ENCODE data around the gene ZMYND8.
"Not testable (repeated sequence)": the region's sequence is repeated elsewhere in the genome, so short reads cannot be mapped to it uniquely, and the experiment has no call there.

ZMYND8 gene

DNA sequence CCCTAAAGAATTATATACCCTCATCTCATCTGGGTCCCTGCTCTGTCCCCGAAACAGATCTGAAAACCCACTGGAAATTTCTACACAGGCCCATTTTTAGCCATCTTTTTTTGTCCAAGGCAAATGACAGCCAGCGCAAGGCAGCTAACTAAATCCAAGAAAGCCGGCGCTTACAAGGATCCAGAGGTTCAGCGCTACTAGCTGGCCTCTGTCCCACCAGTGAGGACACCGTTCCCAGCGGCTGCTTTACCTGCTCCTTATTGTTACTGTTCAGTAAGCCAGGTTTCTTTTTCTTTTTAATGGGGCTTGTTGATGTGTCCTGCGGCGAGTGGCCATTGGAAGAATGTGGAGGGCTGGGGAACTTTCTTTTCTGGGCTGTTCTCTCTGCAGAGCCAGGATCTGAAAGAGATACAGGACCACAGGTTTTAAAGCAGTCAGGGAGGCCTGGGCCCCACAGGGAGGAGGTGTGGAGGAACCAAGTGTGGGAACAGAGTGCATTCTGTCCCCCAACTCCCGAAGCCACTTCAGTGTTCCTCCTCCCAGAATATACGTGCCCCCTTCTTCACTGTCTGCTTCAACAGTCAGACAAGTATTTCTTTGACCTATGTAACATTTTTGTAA is 46.6 kb downstream of the ZMYND8 start:
- DNase-seq = no peak

DNA sequence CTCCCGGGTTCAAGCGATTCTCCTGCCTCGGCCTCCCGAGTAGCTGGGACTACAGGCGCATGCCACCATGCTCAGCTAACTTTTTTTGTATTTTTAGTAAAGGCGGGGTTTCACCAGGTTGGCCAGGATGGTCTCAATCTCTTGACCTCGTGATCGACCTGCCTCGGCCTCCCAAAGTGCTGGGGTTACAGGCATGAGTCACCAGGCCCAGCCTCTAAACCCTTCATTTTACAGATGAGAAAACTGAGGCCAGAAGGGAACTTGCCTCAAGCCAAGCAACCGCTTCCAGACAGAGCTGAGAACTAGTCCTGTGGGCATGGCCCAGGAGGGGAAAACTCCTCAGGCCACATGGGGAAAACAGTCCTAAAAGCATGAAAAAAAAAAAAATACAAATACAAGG is 47.1 kb downstream of the ZMYND8 start:
- no peak for DNase-seq

DNA sequence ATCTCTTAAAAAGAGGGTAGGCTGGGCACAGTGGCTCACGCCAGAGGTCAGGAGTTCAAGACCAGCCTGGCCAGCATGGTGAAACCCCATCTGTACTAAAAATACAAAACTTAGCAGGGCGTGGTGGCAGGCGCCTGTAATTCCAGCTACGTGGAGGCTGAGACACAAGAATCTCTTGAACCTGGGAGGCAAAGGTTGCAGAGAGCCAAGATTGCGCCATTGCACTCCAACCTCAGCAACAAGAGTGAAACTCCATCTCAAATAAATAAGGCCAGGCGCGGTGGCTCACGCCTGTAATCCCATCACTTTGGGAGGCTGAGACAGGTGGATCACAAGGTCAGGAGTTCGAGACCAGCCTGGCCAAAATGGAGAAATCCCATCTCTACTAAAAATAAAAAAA is 48.9 kb downstream of the ZMYND8 start:
- DNase-seq = not testable (repeated sequence)

DNA sequence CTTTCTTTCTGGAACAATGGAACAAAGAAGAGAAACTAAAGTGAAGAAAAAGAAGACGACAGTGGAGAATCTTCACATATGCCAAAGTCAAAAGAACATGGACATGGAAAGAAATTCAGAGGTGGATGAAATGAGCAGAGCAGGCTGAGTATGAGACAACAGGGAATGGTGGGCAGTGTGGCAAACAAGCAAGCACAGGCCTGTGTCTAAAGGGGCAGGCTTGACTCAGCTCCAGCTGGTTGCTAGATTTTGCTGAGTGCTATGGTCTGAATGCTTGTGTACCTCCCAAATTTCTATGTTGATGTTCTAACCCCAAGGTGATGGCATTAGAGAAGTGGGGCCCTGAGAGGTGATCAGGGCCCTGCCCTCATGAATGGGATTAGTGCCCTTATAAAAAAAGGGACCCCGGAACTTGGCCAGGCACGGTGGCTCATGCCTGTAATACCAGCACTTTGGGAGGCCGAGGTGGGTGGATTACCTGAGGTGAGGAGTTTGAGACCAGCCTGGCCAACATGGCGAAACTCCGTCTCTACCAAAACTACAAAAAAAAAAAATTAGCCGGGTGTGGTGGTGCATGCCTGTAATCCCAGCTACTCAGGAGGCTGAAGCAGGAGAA is 49.6 kb downstream of the ZMYND8 start:
- no peak for DNase-seq

DNA sequence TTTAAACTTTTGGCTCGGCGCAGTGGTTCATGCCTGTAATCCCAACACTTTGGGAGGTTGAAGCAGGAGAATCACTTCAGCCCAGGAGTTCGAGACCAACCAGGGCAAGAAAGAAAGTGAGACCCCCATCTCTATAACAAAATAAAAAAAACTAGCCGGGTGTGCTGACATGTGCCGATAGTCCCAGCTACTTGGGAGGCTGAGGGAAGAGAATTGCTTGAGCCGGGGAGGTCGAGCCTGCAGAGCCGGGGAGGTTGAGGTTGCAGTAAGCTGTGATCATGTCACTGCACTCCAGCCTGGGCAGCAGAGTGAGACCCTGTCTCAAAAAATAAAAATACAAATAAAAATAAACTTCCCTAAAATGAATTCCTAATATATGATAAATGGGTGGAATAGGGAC is 50.4 kb downstream of the ZMYND8 start:
- no peak for DNase-seq

DNA sequence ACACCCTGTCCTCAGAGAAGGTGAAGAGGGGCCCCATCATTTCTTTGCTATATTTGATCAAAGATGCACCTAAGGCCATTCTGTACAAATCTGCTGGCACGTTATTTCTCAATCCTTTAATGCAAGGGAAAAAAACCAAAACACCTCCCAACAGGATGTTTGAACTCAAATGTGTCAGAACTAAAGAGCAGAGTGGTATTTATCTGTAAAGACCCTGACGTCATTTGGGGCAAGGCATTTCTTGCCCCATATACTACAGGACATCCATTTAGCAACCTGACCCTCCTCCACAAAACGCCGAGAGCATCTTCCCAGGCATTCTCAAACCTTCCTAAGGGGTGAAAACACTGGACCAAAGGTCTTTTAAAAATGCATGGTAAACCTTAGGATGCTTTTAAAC is 50.8 kb downstream of the ZMYND8 start:
- DNase-seq = no peak

DNA sequence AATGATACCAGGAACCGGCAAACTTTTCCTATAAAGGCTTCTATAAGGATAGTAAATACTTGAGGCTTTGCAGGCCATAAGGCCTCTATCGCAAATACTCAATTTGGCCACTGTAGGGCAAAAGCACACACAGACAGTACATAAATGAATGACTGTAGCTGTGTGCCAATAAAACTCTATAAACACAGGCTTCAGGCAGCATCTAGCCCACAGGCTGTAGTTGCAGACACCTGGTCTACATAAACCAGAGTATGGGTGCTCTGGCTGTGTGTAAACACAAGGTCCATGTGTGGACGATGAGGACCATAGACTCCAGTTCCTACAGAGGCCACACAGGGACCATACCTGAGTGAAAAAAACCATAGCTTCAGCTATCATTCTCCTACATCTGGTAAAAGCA is 52.2 kb downstream of the ZMYND8 start:
- DNase-seq = no peak

DNA sequence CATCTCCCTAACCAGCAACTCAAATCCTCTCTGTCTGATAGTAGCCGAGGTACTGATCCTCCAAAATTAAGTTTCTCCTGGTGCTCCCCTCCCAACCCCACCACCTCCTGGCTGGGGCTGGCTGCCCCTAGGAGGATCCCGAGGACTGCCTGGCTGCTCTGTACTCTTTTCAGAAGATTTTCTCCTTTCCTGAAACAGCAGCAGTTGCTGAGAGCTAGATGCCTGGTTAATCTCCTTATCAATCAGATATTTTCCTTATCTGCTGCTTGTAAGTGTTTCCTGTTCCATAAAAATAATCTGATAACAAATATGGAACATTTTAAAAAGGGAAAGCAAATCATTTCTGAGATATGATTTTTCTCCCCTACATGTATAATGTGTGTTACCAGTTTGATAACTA is 52.8 kb downstream of the ZMYND8 start:
- DNase-seq = no peak

DNA sequence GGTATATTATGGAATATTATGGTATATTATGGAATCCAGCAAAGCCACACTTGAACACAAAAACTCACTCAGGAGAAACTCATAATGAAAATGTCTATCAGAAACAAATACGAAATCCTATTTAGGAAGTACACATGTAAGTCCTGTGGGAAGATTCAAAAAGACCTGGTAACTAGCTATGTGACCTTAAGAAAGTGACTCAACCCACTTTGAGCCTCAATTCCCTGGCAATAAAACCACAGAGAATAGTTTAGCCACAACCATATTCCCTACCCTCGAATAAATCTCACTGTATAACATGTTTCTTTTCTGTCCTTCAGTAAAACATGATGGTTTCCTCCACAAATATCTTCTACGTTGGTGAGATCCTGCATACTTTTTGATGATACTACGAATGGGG is 56.4 kb downstream of the ZMYND8 start:
- no peak for DNase-seq

DNA sequence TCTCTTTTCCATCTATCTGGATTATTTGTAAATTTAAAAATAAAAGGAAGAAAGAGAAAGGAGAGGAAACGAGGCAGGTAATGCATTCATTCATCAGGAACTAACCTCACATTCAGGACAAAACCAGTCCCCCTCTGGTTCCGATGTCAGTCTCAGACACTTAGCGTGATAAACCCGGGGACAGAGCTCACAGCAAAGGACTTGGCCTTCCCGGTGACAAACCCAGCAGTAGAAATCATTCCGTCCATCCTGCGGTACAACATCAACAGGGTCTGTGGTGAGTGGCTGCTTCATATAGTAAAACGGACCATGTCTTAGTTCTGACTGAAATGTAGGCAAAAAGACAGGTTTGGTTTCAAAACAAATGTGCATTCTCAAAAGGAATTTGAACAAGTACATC is 57.9 kb downstream of the ZMYND8 start:
- no peak for DNase-seq

DNA sequence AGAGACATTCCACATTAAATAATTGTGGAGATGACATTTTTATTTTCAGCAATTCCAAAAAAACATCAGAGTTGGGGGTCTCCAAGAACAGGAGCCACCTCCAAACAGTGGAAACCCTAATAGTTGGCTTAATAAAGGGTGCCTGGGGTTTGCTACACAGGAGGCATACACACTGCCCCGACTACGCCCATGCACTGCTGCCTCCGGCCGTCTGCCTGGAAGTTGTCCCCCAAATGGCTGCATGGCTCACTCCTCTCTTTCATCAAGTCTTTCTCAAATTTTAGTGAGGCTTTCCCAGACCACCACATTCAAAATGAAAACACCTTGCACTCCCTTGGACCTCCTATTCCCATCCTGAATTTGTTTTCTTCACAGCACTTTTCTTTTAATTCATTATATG is 58.8 kb downstream of the ZMYND8 start:
- DNase-seq = no peak

DNA sequence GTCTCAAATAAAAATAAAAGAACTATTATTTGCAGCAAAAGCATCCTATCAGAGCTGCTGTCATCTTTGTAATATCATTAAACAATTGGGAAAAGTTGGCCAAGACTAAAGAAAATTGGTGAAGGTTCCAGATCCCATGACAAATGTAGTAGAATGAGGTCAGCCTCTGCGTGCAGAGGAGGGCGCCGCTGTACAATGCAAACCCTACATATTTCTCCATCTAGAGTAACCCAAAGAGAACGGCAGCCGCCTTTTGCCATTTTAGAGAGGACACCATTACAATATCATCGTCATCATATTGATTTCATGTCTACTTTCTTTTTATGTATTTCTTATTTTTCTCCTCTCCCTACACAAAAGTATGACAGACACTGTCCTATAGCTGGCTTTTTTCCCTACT is 59.5 kb downstream of the ZMYND8 start:
- peak; percentile 13 to 43 for DNase-seq

DNA sequence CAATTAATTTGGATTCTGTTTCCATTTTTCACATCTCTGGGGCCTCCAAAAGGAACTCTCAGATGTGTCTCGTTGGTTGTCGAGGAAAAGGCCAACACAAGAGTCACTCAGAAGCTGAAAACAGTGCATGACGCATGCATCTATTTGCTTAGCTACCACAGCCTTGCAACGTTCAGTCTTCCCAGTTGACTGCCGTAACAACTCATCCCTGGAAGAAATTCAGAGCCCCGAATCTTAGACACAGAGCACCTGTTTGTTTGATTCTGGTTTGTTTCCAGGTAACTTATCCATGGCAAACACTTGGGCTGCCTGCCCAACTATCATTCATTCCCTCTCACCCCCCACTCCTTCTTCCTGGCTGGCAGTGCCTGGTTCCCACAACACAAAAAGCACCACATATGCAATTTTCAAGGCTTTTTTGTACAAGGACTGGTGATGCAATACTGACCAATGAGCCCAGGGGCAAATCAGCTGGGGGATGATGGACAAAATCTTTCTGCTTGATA is 60.5 kb downstream of the ZMYND8 start:
- DNase-seq = no peak

DNA sequence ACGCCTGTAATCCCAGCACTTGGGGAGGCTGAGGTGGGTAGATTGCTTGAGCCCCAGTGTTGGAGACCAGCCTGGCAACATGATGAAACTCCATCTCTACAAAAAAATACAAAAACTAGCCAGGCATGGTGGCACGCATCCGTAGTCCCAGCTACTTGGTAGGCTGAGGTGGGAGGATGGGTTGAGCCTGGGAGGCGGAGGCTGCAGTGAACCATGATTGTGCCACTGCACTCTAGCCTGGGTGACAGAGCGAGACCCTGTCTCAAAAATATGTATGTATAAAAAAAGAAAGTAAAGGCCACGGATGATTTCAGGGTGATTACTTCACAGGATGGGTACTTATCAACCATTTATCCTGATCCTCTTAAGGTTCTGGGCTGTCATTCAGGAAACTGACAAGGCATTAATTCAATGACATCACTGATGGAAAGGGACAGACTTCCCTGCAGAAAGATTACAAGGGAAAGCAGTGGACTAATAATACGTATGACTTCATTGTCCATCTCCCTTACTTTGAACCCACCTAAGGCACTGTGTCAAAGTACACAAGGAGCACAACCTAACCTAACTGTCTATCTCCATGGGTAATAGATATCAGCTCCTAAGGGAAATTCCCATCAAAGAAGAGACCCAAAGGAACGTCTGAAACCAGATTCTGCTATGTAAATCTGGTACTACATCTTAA is 61.2 kb downstream of the ZMYND8 start:
- DNase-seq = no peak

DNA sequence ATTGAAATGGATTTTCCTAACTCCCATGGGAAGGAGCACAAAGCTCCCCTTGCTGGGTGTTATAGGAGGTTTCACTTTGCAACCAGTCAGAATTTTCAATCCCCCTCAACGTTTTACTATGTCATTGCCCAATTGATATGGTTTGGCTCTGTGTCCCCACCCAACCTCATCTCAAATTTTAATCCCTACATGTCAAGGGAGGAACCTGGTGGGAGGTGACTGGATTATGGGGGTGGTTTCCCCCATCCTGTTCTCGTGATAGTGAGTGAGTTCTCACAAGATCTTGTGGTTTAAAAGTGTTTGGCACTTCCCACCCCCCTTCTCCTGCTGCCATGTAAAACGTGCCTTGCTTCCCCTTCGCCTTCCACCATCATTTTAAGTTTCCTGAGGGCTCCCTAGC is 62.9 kb downstream of the ZMYND8 start:
- no peak for DNase-seq

DNA sequence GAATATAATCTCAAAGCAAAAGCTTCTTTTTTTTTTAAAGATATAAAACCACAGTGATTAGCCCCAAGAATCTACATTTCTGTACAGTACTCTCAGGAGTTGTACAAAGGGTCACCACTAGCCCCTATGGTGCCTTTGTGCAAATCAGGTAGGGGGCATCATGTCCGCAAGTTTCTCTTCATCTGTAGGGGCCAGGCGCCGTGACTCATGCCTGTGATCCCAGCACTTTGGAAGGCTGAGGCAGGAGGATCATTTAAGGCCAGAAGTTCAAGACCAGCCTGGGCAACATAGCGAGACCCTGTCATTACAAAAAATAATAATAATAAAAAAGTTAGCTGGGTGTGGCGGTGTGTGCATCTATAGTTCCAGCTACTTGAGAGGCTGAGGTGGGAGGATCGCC is 63.9 kb downstream of the ZMYND8 start:
- no peak for DNase-seq

DNA sequence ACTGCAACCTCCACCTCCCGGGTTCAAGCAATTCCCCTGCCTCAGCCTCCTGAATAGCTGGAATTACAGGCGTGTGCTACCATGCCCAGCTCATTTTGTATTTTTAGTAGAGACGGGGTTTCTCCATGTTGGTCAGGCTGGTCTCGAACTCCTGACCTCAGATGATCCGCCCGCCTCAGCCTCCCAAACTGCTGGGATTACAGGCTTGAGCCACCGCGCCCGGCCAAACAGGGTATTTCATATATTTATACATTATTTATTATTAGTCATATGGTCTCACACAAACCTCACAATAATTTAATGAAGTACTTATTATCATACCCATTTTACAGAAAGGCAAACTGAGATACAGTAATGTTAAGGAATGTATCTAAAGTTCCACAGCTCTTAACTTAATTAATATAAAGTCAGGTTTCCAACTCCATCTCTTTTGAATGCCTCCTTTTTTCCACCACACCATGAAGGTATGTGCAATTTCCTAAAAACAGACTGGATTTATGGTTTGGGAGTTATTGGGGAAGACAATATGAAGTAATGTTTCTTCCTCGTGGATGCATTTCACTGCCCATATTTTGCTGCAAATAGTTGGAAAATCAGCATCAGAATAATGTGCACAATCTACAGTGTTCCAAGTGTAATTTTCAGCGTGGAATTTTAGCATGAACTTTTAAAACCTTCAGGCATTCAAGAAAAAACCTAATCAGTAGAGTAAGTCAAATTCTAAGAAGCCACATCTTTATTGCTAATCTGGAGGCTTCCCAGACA is 65.7 kb downstream of the ZMYND8 start:
- DNase-seq = no peak

DNA sequence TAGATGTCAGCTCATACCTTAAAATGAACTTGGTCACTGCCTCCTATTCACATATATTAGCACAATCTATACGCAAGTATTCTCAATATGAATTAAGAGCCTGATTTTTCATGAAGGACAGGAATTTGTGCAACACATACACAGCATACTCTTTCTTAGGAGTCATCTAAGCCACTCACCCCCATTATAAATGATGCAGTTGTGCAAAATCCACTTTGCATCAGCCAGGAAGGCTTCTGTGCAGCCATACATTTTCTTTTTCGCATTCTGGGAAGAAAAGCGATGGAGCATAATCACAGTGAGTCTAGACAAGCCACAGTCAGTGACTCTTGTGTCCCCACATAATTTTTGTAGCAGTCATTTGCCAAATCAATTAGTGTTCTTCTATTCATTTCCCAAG is 66.5 kb downstream of the ZMYND8 start:
- DNase-seq = no peak

DNA sequence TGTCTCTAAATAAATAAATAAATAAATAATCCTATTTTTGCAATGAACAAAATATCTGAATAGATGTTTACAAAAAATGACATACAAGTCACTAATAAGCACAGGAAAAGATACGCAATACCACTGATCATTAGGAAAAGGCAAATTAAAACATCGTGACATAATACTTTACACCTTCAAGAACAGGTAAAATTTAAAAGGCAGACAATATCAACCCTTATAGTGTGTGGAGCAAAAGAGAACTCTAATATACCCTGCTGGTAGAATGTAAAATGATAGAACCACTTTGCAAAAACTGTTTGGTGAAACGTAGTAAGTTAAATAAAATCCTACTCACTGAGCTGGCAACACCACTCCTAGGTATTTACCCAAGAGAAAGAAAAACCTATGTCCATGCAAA is 67.4 kb downstream of the ZMYND8 start:
- DNase-seq = no peak

DNA sequence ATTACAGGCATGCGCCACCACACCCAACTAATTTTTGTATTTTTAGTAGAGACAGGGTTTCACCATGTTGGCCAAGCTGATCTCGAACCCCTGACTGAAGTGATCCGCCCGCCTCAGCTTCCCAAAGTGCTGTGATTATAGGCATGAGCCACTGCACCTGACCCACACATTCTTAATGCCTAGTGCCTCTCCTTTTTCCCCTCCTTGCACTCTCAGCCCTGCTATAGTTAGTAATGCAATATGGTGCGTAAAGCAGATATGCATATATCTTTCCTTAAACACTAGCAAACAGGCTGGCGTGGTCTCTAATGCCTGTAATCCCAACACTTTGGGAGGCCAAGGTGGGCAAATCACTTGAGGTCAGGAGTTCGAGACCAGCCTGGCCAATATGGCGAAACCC is 68.0 kb downstream of the ZMYND8 start:
- not testable (repeated sequence) for DNase-seq

DNA sequence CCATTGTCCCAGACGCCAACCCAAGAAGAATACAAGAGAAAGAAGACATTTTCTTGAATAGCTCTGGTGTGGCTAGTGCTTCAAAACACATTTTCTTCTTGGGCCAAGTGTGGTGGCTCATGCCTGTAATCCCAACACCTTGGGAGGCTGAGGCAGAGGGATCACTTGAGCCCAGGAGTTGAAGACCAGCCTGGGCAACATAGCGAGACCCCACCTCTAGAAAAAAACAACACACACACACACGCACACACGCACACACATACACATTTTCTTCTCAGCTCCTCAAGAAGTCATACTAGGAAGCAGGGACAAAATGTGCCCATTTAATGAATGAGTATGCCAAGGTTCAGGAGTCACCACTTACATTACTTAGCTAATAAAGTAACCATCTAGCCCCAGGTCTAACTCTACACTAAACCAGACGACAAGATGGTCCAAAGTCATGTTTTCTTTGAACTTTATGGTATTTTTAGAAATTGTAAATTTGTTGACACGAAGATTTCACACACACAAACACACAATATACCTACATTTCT is 68.8 kb downstream of the ZMYND8 start:
- no peak for DNase-seq

DNA sequence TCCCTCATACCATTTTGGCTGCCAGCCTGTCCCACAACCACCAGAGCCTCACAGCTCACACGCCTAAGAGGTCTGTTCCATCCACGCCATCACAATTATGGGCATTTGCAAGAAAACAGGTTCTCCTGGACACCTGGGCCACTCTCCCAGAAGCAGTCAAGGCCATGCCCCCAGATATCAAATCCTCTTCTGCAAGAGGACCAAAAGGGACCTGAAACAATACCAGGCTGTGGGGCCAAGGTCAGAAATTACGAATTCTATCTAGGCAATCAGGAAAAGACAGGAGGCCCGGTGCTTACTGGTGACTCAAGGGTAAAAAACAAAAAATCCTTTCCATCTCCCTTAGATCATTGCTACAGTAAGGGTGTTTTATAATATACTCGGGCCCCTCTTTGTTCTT is 69.8 kb downstream of the ZMYND8 start:
- DNase-seq = no peak

DNA sequence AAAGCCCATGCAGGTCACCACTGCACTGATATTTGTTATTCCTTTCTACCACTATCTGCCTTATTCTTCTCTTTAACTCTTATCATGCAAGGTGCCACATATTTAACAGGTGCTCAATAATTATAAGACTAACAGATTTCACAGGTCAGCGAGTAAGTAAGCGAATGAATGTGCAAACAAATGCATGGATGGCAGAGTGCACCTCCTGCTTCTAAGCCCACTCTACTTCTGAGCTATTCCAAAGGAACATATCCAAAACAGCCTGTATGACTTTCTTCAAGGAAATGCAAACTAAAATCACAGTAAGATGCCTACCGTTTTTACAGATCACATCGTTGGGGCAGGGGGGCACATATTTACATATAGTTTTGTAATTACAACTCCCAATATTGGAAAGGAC is 71.3 kb downstream of the ZMYND8 start:
- DNase-seq = no peak

Data from NCI-H526 (cell line).